Peyer's patch (tissue), 4 donors: ENCODE measurements around the gene CYB561.

Source experiments
- CTCF ChIP-seq, 6 experiments: fragments of 450-650 bp in 4 of 6; fragments of 200-600 bp in 2 of 6; sonication (generic) in 1 of 6; IDR thresholded peaks; one replicate each; pipeline ENCODE4 v1.5.1; 2017 to 2019; ENCODE audit warnings: antibody characterized with exemption in 6 of 6, mild to moderate bottlenecking in 3 of 6, moderate library complexity in 1 of 6
- POLR2A ChIP-seq, 2 donors: fragments of 450-650 bp; IDR thresholded peaks; one replicate each; pipeline ENCODE4 v1.5.1; 2017; ENCODE audit warnings: antibody characterized with exemption in 2 of 2, mild to moderate bottlenecking in 2 of 2, moderate library complexity in 2 of 2

GRCh38 chr17:63474586-63475460, 28.7 kb upstream of the CYB561 start:
- TF ChIP-seq CTCF (IDR thresholded peaks at IDR 0.05) (no peak), POLR2A (IDR thresholded peaks at IDR 0.05) (no peak)
